Keratinocyte (primary cell): ENCODE data around the gene GSX1. TPM values are rescaled to one million over a fixed set of nuclear protein-coding genes. Genes with fewer than 3 reads are reported as not detected.

Experiments used
- DNase-seq: peaks from one replicate; pipeline ENCODE4 v3.0.0-alpha.2; 2011; ENCODE audit warnings: low read depth, missing footprints, low spot score
- FAIRE-seq: peaks from 2 replicates; lab custom pipeline; 2011; peaks lifted over from hg19 to GRCh38; lab: Jason Lieb, UNC
- H2AFZ ChIP-seq: 2 replicates; pipeline ENCODE4 v1.6.0; 2012; ENCODE audit warnings: low read length, control low read depth, inconsistent platforms; ENCODE audit not compliant: control insufficient read depth
- H3K27ac ChIP-seq: 2 replicates; pipeline ENCODE4 v1.5.1; 2011; ENCODE audit warnings: low read length; ENCODE audit not compliant: control insufficient read depth, insufficient read depth
- H3K27me3 ChIP-seq: 3 replicates; pipeline ENCODE4 v1.6.0; 2011; ENCODE audit warnings: low read length; ENCODE audit not compliant: control insufficient read depth, insufficient read depth; ENCODE audit errors: extremely low read depth
- H3K36me3 ChIP-seq, 2 experiments: 2 replicates in 1 of 2; 3 replicates in 1 of 2; pipeline ENCODE4 v1.5.1; 2011; ENCODE audit warnings: low read length in 2 of 2, mild to moderate bottlenecking in 1 of 2; ENCODE audit not compliant: control insufficient read depth in 2 of 2, insufficient read depth in 2 of 2; ENCODE audit errors: extremely low read depth in 1 of 2
- H3K4me1 ChIP-seq: 3 replicates; pipeline ENCODE4 v1.5.1; 2011; ENCODE audit warnings: low read length; ENCODE audit not compliant: control insufficient read depth, insufficient read depth; ENCODE audit errors: extremely low read depth
- H3K4me2 ChIP-seq: 3 replicates; pipeline ENCODE4 v1.6.0; 2011; ENCODE audit warnings: low read depth, low read length; ENCODE audit not compliant: control insufficient read depth, insufficient read depth; ENCODE audit errors: extremely low read depth
- H3K4me3 ChIP-seq, 3 experiments: fragments of 200-600 bp in 1 of 3; sonication (generic) in 1 of 3; 2 replicates in 2 of 3; 3 replicates in 1 of 3; pipeline ENCODE4 v1.5.1; 2011 to 2016; ENCODE audit warnings: low read length in 3 of 3, mild to moderate bottlenecking in 3 of 3, control low read depth in 2 of 3, inconsistent platforms in 1 of 3, low read depth in 1 of 3, mixed read lengths in 1 of 3, mixed run types in 1 of 3, moderate library complexity in 1 of 3; ENCODE audit not compliant: control insufficient read depth in 2 of 3, insufficient read depth in 2 of 3; ENCODE audit errors: extremely low read depth in 1 of 3
- H3K79me2 ChIP-seq: 2 replicates; pipeline ENCODE4 v1.6.0; 2012; ENCODE audit warnings: low read length; ENCODE audit not compliant: control insufficient read depth, insufficient read depth
- H3K9ac ChIP-seq: 3 replicates; pipeline ENCODE4 v1.6.0; 2011; ENCODE audit warnings: low read length; ENCODE audit not compliant: control insufficient read depth, insufficient read depth; ENCODE audit errors: extremely low read depth
- H3K9me1 ChIP-seq: 3 replicates; pipeline ENCODE4 v1.6.0; 2011; ENCODE audit warnings: low read length; ENCODE audit not compliant: control insufficient read depth, insufficient read depth; ENCODE audit errors: extremely low read depth
- H3K9me3 ChIP-seq: 2 replicates; pipeline ENCODE4 v1.5.1; 2012; ENCODE audit warnings: low read depth, low read length; ENCODE audit not compliant: control insufficient read depth
- H4K20me1 ChIP-seq: 3 replicates; pipeline ENCODE4 v1.6.0; 2011; ENCODE audit warnings: low read length; ENCODE audit not compliant: control insufficient read depth, insufficient read depth; ENCODE audit errors: extremely low read depth
- EZH2 ChIP-seq: IDR thresholded peaks from one replicate; pipeline ENCODE4 v1.6.1; 2012; ENCODE audit warnings: inconsistent platforms, mild to moderate bottlenecking, low read length, moderate library complexity
- dilution Hi-C: fragments of 300-500 bp; cut with MboI; formaldehyde crosslinking; loops from one replicate; pipeline ENCODE4 v1.7.0; 2020; ENCODE audit warnings: low sequenced_read_pairs; ENCODE audit not compliant: extremely low pct_ligation_motif_present
- polyA plus RNA-seq, 5 experiments: library from polyadenylated mRNA; depleted of rRNA in 3 of 5; stranded (reverse) in 3 of 5; stranded (forward) in 1 of 5; unstranded in 1 of 5; fragments of >200 nt; gene quantifications; 1 replicate in 1 of 5; 2 replicates in 3 of 5; 3 replicates in 1 of 5; pipeline versions ENCODE4 v1.2.1 to v1.2.3, GENCODE V29; 2011 to 2012; ENCODE audit warnings: missing spikeins in 2 of 5, low read depth in 1 of 5, low replicate concordance in 1 of 5
- TF ChIP-seq, protein P1 (sequence below), 3 experiments: IDR thresholded peaks in 1 of 3; conservative IDR thresholded peaks in 1 of 3; optimal IDR thresholded peaks in 1 of 3; 2 replicates in 2 of 3; 3 replicates in 1 of 3; pipeline versions ENCODE3 to v1.5.1; 2011; ENCODE audit warnings: low read length in 3 of 3, mild to moderate bottlenecking in 3 of 3, moderate library complexity in 2 of 3, control low read depth in 1 of 3, inconsistent platforms in 1 of 3; ENCODE audit not compliant: insufficient read depth in 2 of 3; ENCODE audit errors: extremely low read depth in 1 of 3

The GSX1 gene
- polyA plus RNA-seq, 1 donor (not counting 4 experiments of a cell fraction or from before 2014, with no cell fraction given): not detected

- no peak overlapping the region for H2AFZ ChIP-seq
- H3K4me3 ChIP-seq: peak overlapping the region in 2 of 3 experiments; percentile 22 to 30
- dilution Hi-C loops: no loop called here
- H3K79me2 ChIP-seq: no peaks in the 10 kb centered on the region
- H3K27ac ChIP-seq: no peak overlapping the region
- H3K9me3 ChIP-seq: no peaks in the 10 kb centered on the region
- no peak for DNase-seq
- peak; percentile 68 for TF ChIP-seq EZH2
- TF ChIP-seq, protein P1, sequence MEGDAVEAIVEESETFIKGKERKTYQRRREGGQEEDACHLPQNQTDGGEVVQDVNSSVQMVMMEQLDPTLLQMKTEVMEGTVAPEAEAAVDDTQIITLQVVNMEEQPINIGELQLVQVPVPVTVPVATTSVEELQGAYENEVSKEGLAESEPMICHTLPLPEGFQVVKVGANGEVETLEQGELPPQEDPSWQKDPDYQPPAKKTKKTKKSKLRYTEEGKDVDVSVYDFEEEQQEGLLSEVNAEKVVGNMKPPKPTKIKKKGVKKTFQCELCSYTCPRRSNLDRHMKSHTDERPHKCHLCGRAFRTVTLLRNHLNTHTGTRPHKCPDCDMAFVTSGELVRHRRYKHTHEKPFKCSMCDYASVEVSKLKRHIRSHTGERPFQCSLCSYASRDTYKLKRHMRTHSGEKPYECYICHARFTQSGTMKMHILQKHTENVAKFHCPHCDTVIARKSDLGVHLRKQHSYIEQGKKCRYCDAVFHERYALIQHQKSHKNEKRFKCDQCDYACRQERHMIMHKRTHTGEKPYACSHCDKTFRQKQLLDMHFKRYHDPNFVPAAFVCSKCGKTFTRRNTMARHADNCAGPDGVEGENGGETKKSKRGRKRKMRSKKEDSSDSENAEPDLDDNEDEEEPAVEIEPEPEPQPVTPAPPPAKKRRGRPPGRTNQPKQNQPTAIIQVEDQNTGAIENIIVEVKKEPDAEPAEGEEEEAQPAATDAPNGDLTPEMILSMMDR (optimal IDR thresholded peaks at IDR 0.05 in 1 of 3, IDR thresholded peaks at IDR 0.05 in 1 of 3, conservative IDR thresholded peaks at IDR 0.05 in 1 of 3; ENCODE audit: extremely low read depth in 1 of 3, insufficient read depth in 2 of 3, low read length in 3 of 3): no peak
- H3K27me3 ChIP-seq: peaks cover 94% of the 10 kb centered on the region
- no peak overlapping the region for H3K9ac ChIP-seq
- H4K20me1 ChIP-seq: peaks cover 5% of the 10 kb centered on the region
- no peak for FAIRE-seq
- H3K9me1 ChIP-seq: no peaks in the 10 kb centered on the region
- peak overlapping the region; percentile 68 for H3K4me2 ChIP-seq
- no peaks in the 10 kb centered on the region for H3K36me3 ChIP-seq
- no peaks in the 10 kb centered on the region for H3K4me1 ChIP-seq
These were observed 960 bp upstream of the GSX1 start for GRCh38 chr13:27791146-27791900.

- Histone ChIP-seq H3K9me3 (no peaks in the 10 kb centered on the region), H3K79me2 (no peaks in the 10 kb centered on the region), H3K9ac (no peak overlapping the region), H3K9me1 (no peaks in the 10 kb centered on the region), H3K4me1 (no peaks in the 10 kb centered on the region), H3K36me3 (no peaks in the 10 kb centered on the region), H2AFZ (no peak overlapping the region), H3K27me3 (peaks cover 98% of the 10 kb centered on the region), H4K20me1 (peaks cover 5% of the 10 kb centered on the region), H3K4me3 (no peak overlapping the region), H3K27ac (no peak overlapping the region), H3K4me2 (peak overlapping the region; percentile 41)
- DNase-seq (no peak), FAIRE-seq (no peak)
- TF ChIP-seq EZH2: no peak
- dilution Hi-C loops: no loop called here
These were observed 336 bp upstream of the GSX1 start for GRCh38 chr13:27791901-27792392.
